Measurements from ENCODE around the gene SRP68. TPM values are rescaled to one million over a fixed set of nuclear protein-coding genes. Genes with fewer than 3 reads are reported as not detected.

SRP68 gene
- total RNA-seq = 33.6 and 38.8 TPM in 2 replicates

DNA sequence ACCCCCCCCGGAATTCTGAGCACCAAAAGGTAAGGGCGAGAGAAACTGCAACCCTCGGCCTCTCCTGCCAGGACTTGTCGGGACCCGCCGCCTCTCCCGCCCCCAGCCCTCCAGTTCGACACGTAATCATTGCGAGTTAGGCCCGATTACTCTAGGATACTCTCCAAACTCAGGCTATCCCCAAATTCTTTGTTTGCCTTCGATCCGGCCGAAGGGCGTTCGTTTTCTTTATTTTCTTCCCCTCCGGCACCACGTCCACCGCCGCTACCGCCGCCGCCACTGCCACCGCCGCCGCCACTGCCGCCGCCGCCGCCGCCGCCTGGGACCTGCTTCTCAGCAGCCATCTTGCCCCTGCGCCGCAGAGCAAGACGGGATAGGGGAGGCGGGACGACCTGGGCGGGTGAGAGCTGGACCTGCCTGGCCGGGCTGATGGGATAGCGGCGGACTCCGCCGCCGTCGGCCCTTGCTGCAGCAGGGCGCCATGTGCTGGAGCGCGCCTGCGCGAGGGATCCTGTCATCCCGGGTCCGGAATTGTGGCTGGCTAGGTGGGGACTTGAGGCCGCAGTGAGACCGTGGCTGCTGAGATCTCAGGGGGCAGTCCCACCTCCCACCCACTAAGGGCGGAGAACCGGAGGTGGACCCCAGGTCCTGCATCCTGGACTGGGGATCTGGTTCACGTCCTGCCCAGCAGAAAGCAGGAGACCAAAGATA is at the start of gene SRP68:
TSS of gene SRP68 (minus strand) at position 370 of the 711 bp plus-strand sequence. CDS start at position 344, 26 bp downstream.

DNA sequence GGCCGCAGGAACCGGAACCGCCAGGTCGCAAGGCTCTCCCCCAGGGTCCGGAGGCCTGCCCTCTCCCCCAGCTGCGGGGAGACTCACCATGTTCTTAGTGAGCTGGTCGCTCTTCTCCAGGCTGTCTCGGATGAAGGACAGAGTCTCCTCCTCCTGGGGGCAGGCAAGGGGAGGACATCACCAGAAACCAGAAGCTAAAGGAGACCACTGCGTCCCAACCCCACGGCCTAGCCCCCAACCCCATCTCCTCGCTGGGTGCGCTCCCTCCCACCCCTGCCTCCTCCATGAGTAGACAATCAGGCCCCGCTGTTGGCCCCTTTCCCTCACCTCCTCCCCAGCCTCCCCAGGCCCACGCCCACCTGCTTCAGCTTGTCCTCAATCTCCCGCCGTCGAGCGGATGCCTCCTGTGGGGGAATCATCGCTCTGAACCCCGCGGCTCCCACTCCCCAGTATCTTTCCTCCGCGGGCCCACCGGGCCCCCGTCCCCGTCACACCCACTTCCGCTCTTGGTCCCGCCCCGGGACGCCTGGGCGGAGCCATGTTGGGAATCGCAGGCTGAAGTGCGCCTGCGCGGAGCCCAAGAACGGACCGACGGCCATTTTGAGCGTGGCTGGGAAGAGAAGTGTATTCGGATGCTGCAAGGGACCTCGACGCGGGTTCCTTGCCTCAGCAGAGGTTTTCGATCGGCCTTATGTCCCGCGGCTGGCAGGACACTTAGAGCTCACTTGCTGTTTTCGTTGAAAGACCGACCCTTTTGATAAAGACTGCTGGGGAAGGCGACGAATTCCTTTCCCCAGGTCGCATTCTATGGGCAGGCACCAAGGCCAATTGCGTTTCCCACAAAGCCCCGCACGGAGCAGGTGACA is 31.2 kb upstream of the SRP68 start, which contains the start of gene EXOC7:
TSS of gene EXOC7 (minus strand) at position 514 of the 866 bp plus-strand sequence. CDS start at position 419, 95 bp downstream.

DNA sequence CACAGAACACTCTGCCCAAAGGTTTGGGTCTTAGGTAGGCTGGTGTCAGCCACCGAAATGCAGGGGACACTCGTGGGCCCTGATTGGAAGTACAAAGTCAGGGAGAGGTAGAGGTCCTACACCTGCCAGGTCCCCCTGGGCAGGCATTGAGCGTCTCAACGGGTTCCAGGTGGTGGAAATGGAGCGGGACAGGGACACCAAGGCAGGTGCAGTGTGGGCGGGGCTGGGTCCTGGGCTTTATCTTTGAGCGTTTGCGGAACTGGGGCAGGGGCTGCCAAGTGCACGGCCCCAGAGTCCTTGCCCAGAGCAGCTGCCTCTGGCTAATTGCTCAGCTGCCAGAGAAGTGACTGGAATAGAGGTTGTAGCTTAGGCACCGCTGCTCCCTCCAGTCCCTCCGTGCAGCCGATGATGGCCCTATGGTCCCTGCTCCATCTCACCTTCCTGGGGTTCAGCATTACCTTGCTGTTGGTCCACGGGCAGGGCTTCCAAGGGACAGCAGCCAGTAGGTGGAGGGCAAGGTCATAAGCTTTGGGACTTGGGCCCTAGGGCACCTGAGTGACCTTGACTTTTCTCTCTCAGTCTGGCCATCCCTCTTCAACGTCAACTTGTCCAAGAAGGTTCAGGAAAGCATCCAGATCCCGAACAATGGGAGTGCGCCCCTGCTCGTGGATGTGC is 6.7 kb upstream of the SRP68 start, which contains the start of gene ZACN:
TSS of gene ZACN (plus strand) at position 323 of the 675 bp plus-strand sequence. CDS start at position 406, 83 bp downstream.

DNA sequence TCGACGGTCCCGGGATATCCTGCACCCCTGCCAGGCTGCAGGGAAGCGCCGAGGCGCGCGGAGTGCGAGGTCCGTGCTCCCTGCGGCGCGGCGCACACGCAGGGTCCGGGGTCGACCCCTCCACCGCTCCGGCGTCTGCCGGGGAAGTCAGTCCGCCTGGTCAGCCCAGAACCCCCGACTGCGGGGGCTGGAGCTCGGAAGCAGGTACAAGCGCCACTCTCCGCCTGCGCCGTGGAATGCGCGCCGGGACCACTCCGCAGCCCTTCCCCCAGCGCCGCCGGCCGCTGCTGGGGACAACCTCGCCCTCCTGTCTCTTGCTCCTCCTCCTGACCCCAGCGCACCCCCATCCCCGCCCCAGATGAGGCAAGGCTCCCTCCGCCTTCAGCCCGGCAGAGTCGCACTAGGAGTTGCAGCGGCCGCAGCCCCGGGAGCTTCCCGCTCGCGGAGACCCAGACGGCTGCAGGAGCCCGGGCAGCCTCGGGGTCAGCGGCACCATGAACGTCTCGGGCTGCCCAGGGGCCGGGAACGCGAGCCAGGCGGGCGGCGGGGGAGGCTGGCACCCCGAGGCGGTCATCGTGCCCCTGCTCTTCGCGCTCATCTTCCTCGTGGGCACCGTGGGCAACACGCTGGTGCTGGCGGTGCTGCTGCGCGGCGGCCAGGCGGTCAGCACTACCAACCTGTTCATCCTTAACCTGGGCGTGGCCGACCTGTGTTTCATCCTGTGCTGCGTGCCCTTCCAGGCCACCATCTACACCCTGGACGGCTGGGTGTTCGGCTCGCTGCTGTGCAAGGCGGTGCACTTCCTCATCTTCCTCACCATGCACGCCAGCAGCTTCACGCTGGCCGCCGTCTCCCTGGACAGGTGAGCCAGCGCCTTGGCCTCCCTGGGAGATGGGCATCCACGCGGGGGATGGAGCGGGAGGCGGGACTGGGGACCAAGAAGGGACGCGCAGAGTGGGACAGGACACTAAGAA is 2.4 kb upstream of the SRP68 start, which contains the start of gene GALR2:
TSS of gene GALR2 (plus strand) at position 392 of the 974 bp plus-strand sequence. CDS start at position 495, 103 bp downstream.

DNA sequence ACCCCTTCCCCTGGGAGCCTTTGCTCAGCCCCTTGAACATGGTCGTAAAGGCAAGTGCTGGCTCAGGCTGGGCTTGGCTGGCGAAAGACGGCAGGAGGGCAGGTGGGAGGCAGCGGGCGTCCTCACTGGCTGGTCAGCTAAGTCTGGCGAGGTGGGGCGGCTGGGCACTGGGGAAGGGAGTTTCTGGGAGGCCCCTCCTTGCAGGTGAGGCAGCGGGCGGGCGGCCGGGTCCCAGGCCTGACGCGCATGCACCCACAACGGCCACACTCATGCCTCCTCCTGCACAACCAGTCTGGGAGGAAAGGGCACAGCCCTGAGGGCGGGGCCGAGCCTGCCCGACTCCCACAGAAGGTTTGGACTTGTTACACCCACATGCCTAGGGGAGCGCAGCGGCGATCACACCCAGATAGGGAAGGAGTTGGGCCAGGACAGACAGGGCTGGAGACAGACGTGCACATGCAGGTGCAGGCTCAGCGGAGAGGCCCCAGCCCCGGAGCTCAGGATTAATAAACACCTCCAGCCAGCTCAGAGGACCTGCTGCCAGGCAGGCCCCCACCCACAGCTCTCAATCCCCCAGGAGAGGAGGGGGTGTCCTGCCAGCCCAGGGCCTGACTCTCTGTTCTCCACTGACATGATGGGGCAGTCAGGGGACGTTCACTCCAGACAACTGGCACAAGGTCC is 45.0 kb downstream of the SRP68 start, which contains the start of gene EVPL:
TSS of gene EVPL (minus strand) at position 148 of the 681 bp plus-strand sequence. CDS start at position 40, 108 bp downstream.

DNA sequence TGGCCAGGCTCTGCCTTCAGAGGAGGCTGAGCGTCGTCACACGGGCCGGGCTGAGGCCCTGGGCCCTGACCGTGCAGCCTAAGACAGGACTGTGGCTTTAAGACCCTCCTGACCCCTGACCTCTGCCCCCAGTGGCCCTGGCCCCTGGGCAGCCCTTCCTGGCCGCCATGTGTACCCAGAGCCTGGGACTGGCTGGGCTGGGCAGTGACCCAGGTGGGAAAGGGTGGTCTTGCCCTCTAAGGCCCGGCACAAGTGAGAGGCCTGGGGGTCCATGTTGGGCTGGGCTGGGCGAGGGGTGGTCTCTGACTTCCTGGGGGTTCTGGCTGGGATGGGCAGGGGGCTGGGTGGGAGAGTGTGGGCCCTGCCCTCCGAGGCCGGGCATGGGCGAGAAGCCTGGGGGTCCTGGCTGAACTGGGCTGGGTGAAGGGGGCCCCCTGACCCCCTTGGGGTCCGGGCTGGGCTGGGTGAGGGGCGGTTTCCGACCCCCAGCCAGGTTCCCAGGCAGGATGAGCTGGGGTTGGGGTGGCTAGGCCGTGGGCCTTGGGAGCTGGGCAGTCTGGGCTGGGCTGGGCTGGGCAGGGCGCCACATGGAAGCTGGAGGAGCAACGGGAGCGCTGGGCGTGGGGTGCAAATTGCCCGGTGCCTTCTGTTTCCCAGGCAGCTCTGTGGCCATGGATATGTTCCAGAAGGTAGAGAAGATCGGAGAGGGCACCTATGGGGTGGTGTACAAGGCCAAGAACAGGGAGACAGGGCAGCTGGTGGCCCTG is 71.4 kb downstream of the SRP68 start, which contains the start of gene CDK3:
TSS of gene CDK3 (plus strand) at position 101 of the 767 bp plus-strand sequence. CDS start at position 672, 571 bp downstream.

Other genes with a start within 250 kb of the SRP68 start
- gene UNC13D, start 228.1 kb downstream of the SRP68 start, total RNA-seq = 0.87 and 1.2 TPM in 2 replicates
- gene WBP2, start 217.2 kb downstream of the SRP68 start, total RNA-seq = 43.7 and 62.4 TPM in 2 replicates
- gene TRIM47, start 193.9 kb downstream of the SRP68 start, total RNA-seq = 40.9 and 68.3 TPM in 2 replicates
- 14.9 and 17.5 TPM in 2 replicates for gene TRIM65, start 175.6 kb downstream of the SRP68 start, total RNA-seq
- gene MRPL38, start 167.6 kb downstream of the SRP68 start, total RNA-seq = 29.7 and 35.8 TPM in 2 replicates
- 10.8 and 12.0 TPM in 2 replicates for gene FBF1, start 131.5 kb downstream of the SRP68 start, total RNA-seq
- 17.2 and 20.6 TPM in 2 replicates for gene ACOX1, start 93.4 kb downstream of the SRP68 start, total RNA-seq
- 13.4 and 17.1 TPM in 2 replicates for gene TEN1, start 93.3 kb downstream of the SRP68 start, total RNA-seq
- gene CDK3, start 71.7 kb downstream of the SRP68 start, total RNA-seq = 0.16 and 1.3 TPM in 2 replicates
- gene EVPL, start 45.2 kb downstream of the SRP68 start, total RNA-seq = 14.2 and 19.4 TPM in 2 replicates
- 0.42 TPM in 1 of 2 replicates, not detected in the other for gene GALR2, start 2.3 kb upstream of the SRP68 start, total RNA-seq
- not detected in 2 replicates for gene ZACN, start 6.7 kb upstream of the SRP68 start, total RNA-seq
- gene EXOC7, start 31.3 kb upstream of the SRP68 start, total RNA-seq = 45.4 and 52.4 TPM in 2 replicates
- 0.23 TPM in 1 of 2 replicates, not detected in the other for gene FOXJ1, start 68.7 kb upstream of the SRP68 start, total RNA-seq
- gene RNF157, start 168.0 kb upstream of the SRP68 start, total RNA-seq = 0.15 TPM in 1 of 2 replicates, not detected in the other
- gene UBALD2, start 192.8 kb upstream of the SRP68 start, total RNA-seq = 16.0 and 20.7 TPM in 2 replicates
- gene QRICH2, start 235.8 kb upstream of the SRP68 start, total RNA-seq = 0.94 and 1.8 TPM in 2 replicates

Measured in hair follicular keratinocyte (primary cell).